ENCODE results near the gene USB1. TPM values are rescaled to one million over a fixed set of nuclear protein-coding genes. Genes with fewer than 3 reads are reported as not detected.
"Not testable (repeated sequence)": the region's sequence is repeated elsewhere in the genome, so short reads cannot be mapped to it uniquely, and the experiment has no call there.

Gene USB1
- total RNA-seq, 1 experiment from 2014 or later = 91.2 TPM

- Mint-ChIP-seq H3K4me1 (ENCODE audit: low read depth, unreplicated experiment) (no peaks in the 10 kb centered on the region), H3K36me3 (ENCODE audit: insufficient read depth, unreplicated experiment) (peaks cover 51% of the 10 kb centered on the region), H3K27ac (ENCODE audit: unreplicated experiment) (no peak overlapping the region), H3K4me3 (ENCODE audit: unreplicated experiment) (no peak overlapping the region), H3K27me3 (ENCODE audit: insufficient read depth, unreplicated experiment) (no peaks in the 10 kb centered on the region), H3K9me3 (ENCODE audit: unreplicated experiment) (no peaks in the 10 kb centered on the region)
- ChIA-PET CTCF (no interaction called here), POLR2A (no interaction called here)
- intact Hi-C loops (cut with micrococcal nuclease; ENCODE audit: unreplicated experiment) = loop anchor here (5.0 kb wide), 2 partner anchors 206 to 226 kb away; no protein-coding TSS in a partner anchor
- H3K9me3 ChIP-seq = no peaks in the 10 kb centered on the region
- TF ChIP-seq CTCF (IDR thresholded peaks at IDR 0.05; ENCODE audit: insufficient read depth in 1 of 2, low read depth in 1 of 2, low read length in 1 of 2, severe bottlenecking in 1 of 2, unreplicated experiment in 1 of 2) = no peak
- no peaks in the 10 kb centered on the region for H3K27me3 ChIP-seq (replicated peaks; ENCODE audit: control insufficient read depth, insufficient read depth, low read length)
- no peaks in the 10 kb centered on the region; the same call in 1 of the 2 replicates for H3K36me3 ChIP-seq (ENCODE audit: control insufficient read depth, insufficient read depth, low read length)
- no peak overlapping the region for H3K4me3 ChIP-seq (ENCODE audit: low read depth, low read length)
- BruUV-seq (replicated peaks) = no TSS peak
- no peak for DNase-seq
- peaks cover 17% of the 10 kb centered on the region for H3K4me1 ChIP-seq
These were observed 1.7 kb downstream of the USB1 start for GRCh38 chr16:58002936-58003335.

DNA sequence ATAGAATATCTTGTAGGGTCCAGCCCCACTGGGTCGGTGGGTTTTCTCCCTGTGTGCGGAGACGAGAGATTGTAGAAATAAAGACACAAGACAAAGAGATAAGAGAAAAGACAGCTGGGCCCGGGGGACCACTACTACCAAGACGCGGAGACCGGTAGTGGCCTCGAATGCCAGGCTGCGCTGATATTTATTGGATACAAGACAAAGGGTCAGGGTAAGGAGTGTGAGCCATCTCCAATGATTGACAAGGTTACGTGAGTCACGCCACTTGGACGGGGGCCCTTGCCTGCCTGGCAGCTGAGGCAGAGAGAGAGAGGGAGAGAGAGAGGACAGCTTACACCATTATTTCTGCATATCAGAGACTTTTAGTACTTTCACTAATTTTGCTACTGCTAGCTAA, 3.5 kb downstream of the USB1 start:
- H3K4me3 ChIP-seq (ENCODE audit: low read depth, low read length); CTCF ChIA-PET; H3K4me1 Mint-ChIP-seq (ENCODE audit: low read depth, unreplicated experiment); H3K36me3 ChIP-seq (ENCODE audit: control insufficient read depth, insufficient read depth, low read length); H3K9me3 Mint-ChIP-seq (ENCODE audit: unreplicated experiment); H3K27me3 ChIP-seq (replicated peaks; ENCODE audit: control insufficient read depth, insufficient read depth, low read length); BruUV-seq (replicated peaks); POLR2A ChIA-PET; DNase-seq; H3K27me3 Mint-ChIP-seq (ENCODE audit: insufficient read depth, unreplicated experiment); H3K4me1 ChIP-seq; H3K27ac Mint-ChIP-seq (ENCODE audit: unreplicated experiment); H3K4me3 Mint-ChIP-seq (ENCODE audit: unreplicated experiment); H3K9me3 ChIP-seq: not testable (repeated sequence)
- peaks cover 52% of the 10 kb centered on the region for H3K36me3 Mint-ChIP-seq (ENCODE audit: insufficient read depth, unreplicated experiment)
- intact Hi-C loops (cut with micrococcal nuclease; ENCODE audit: unreplicated experiment) = loop anchor here (1.0 to 5.0 kb wide), 4 partner anchors 207 to 428 kb away; no protein-coding TSS in a partner anchor

- peaks cover 14% of the 10 kb centered on the region; the same call in 1 of the 2 replicates for H3K4me1 ChIP-seq
- Mint-ChIP-seq H3K27ac (ENCODE audit: unreplicated experiment) (no peak overlapping the region), H3K36me3 (ENCODE audit: insufficient read depth, unreplicated experiment) (peaks cover 34% of the 10 kb centered on the region), H3K27me3 (ENCODE audit: insufficient read depth, unreplicated experiment) (no peaks in the 10 kb centered on the region), H3K9me3 (ENCODE audit: unreplicated experiment) (no peaks in the 10 kb centered on the region), H3K4me3 (ENCODE audit: unreplicated experiment) (no peak overlapping the region), H3K4me1 (ENCODE audit: low read depth, unreplicated experiment) (peaks cover 14% of the 10 kb centered on the region)
- BruUV-seq (replicated peaks) = no TSS peak
- no peak for TF ChIP-seq CTCF (IDR thresholded peaks at IDR 0.05; ENCODE audit: insufficient read depth in 1 of 2, low read depth in 1 of 2, low read length in 1 of 2, severe bottlenecking in 1 of 2, unreplicated experiment in 1 of 2)
- peaks cover 4% of the 10 kb centered on the region for H3K36me3 ChIP-seq (ENCODE audit: control insufficient read depth, insufficient read depth, low read length)
- no peaks in the 10 kb centered on the region for H3K9me3 ChIP-seq
- ChIA-PET CTCF (interaction anchor here (0.6 to 1.5 kb wide), 4 partner anchors 13 to 275 kb away, joined by 3 to 4 read pairs (median 4); no protein-coding TSS in a partner anchor), POLR2A (interaction anchor here (0.5 kb wide), 1 partner anchor 197 kb away, joined by 6 read pairs; no protein-coding TSS in a partner anchor)
- no peak for DNase-seq
- H3K4me3 ChIP-seq (ENCODE audit: low read depth, low read length) = no peak overlapping the region
- intact Hi-C loops (cut with micrococcal nuclease; ENCODE audit: unreplicated experiment) = no loop called here
- H3K27me3 ChIP-seq (replicated peaks; ENCODE audit: control insufficient read depth, insufficient read depth, low read length) = no peaks in the 10 kb centered on the region
These were observed 8.7 kb downstream of the USB1 start for GRCh38 chr16:58009856-58010416.

Data from Caco-2 (cell line).